H1 (cell line): ENCODE data around the gene HOXD12. TPM values are rescaled to one million over a fixed set of nuclear protein-coding genes. Genes with fewer than 3 reads are reported as not detected.

Experiments used
- CTCF ChIP-seq, 3 experiments: IDR thresholded peaks; 1 replicate in 2 of 3; 2 replicates in 1 of 3; pipeline versions ENCODE4 v1.5.1 to v1.6.1; 2011; ENCODE audit warnings: low read length in 3 of 3, mild to moderate bottlenecking in 3 of 3, inconsistent platforms in 2 of 3, low read depth in 1 of 3, moderate library complexity in 1 of 3; ENCODE audit not compliant: insufficient read depth in 1 of 3; ENCODE audit errors: control extremely low read depth in 1 of 3
- polyA plus RNA-seq, 7 experiments: library from polyadenylated mRNA; depleted of rRNA in 3 of 7; stranded (reverse) in 5 of 7; unstranded in 2 of 7; fragments of >200 nt in 5 of 7; fragments of 200-250 nt in 2 of 7; gene quantifications; 1 replicate in 5 of 7; 2 replicates in 1 of 7; 4 replicates in 1 of 7; pipeline versions ENCODE4 v1.2.1 to v1.2.3, GENCODE V29; 2011 to 2013; ENCODE audit warnings: missing spikeins in 2 of 7, mixed read lengths in 2 of 7
- total RNA-seq: library from RNA; stranded (reverse); fragmentation: NEBNext Ultra II Directional; extraction: Animal tissue kit (Norgen Biotek cat#: 25700); gene quantifications from 2 replicates; pipeline ENCODE4 v1.2.1, GENCODE V29; 2021

HOXD12 gene
- total and polyA plus RNA-seq, 2 of the 8 experiments (the other 6 are each of a cell fraction or from before 2014, with no cell fraction given) = not detected

GRCh38 chr2:176118601-176119339 is 19.2 kb downstream of the HOXD12 start (continued):
- TF ChIP-seq CTCF (IDR thresholded peaks at IDR 0.05; ENCODE audit: control extremely low read depth in 1 of 3, insufficient read depth in 1 of 3, low read depth in 1 of 3, low read length in 3 of 3) = peak; percentile 56 to 67 (median 64)
- TF ChIP-seq, all 59 proteins: peak for 4
